Subcutaneous adipose tissue (tissue), 4 donors: Measurements from ENCODE around the gene PYDC1. TPM values are rescaled to one million over a fixed set of nuclear protein-coding genes. Genes with fewer than 3 reads are reported as not detected.

Experiments used
- total RNA-seq, 4 donors: library from RNA; depleted of rRNA; stranded (reverse); fragments of >200 nt; gene quantifications; one replicate each; pipeline ENCODE4 v1.1.0, GENCODE V29; 2016
- TF ChIP-seq, protein P1 (sequence below): fragments of 450-650 bp; IDR thresholded peaks from one replicate; pipeline ENCODE4 v1.5.1; 2016; ENCODE audit warnings: low read depth, mild to moderate bottlenecking, control low read depth, antibody characterized with exemption, moderate library complexity

Gene PYDC1
- total RNA-seq, 4 donors from 2014 or later, result not detected

DNA sequence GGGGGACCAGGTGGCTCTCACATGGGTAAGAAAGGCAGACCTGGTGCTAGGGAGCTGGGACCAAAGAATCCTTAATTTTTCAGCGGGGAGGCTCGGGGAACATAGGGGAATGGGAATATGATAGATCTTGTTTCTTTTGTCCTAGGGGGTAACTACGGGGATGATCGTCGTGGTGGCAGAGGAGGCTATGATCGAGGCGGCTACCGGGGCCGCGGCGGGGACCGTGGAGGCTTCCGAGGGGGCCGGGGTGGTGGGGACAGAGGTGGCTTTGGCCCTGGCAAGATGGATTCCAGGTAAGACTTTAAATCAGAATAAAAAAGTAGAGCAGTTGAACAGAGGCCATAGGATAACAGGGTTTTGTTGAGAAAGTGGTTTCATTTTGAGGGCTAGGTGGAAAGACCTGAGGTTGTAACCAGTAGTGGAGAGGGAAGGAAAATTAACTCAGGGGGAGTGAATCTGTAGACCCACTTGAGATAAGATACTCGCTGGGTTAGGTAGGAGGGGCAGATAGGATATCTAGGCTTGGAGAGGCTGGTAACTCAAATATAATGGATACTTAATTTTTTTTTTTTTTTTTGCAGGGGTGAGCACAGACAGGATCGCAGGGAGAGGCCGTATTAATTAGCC is 26.0 kb downstream of the PYDC1 start:
- TF ChIP-seq, protein P1, sequence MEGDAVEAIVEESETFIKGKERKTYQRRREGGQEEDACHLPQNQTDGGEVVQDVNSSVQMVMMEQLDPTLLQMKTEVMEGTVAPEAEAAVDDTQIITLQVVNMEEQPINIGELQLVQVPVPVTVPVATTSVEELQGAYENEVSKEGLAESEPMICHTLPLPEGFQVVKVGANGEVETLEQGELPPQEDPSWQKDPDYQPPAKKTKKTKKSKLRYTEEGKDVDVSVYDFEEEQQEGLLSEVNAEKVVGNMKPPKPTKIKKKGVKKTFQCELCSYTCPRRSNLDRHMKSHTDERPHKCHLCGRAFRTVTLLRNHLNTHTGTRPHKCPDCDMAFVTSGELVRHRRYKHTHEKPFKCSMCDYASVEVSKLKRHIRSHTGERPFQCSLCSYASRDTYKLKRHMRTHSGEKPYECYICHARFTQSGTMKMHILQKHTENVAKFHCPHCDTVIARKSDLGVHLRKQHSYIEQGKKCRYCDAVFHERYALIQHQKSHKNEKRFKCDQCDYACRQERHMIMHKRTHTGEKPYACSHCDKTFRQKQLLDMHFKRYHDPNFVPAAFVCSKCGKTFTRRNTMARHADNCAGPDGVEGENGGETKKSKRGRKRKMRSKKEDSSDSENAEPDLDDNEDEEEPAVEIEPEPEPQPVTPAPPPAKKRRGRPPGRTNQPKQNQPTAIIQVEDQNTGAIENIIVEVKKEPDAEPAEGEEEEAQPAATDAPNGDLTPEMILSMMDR, result no peak

DNA sequence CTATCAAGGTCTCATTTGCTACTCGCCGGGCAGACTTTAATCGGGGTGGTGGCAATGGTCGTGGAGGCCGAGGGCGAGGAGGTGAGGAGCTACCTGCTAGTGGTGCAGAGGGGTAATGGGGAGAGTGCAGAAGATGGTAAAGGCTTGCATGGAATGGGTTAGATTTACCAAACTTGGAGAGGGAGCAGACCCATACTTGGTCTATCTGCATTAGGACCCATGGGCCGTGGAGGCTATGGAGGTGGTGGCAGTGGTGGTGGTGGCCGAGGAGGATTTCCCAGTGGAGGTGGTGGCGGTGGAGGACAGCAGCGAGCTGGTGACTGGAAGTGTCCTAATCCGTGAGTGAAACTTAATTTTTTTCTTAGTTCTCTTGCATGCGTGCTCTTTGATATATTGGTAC is 26.9 kb downstream of the PYDC1 start:
- TF ChIP-seq, protein P1, result no peak

- TF ChIP-seq, protein P1, result no peak
Measured at GRCh38 chr16:31189412-31189778, 27.5 kb downstream of the PYDC1 start.

- TF ChIP-seq, protein P1, result no peak
Measured at GRCh38 chr16:31188450-31189411, 28.2 kb downstream of the PYDC1 start.

DNA sequence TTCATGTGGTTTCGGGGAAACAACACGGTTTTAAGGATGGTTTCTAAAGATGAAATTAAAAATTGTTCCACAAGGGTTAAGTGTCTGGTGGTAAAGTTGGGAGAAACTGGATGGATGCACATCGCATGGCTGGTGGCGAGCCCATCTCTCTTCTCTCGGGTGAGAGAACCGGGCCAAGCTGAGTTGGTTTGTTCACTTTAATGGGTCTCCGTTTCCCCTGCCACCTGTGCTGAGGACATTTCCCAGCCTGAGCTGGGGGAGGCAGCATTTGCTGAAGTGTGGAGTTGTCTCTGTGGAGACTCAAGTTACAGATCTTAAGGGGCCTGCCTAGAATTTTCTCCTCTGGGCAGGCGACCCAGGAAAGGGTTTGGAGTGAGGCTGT is 29.1 kb downstream of the PYDC1 start:
- TF ChIP-seq, protein P1, result no peak

DNA sequence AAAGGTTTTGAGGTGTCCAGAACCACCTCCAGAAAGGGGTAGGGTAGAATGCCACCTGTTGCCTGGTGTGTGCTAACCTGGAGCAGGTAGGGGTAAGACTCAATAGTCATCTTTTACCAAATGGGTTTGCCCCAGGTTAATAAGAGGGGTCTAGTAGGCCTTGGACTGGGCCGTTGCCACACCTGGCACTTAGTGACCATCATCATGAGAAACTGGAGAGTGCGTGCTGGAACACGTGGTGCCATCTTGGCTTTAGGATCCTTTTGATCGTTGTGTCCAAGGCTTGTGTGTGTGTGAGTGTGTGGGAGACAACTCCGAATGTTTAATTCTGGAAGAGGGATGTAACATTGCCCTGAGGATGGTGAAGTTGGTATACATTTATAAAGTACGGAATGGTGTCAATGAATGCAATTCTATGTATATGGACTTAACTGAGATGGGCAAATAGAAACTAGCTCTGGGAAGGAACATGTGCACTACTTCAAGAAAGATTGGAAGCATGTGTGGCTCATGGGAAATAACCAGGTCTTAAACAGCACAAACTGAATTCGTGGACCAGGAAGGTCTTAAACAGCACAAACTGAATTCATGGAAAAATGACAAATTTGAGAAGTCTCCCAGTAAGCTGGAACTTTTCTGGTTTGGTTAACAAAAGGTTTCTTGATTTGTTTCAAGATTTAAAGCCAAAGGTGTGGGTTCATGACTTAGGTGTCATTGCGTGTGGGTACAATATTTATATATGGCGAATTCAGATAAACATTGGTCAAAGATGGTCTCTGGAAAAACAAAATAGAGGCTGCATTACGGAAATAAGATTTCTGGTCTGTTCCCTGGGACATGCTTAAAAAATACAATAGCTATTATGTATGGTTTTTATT is 29.8 kb downstream of the PYDC1 start:
- TF ChIP-seq, protein P1, result no peak
